GM19395 (cell line): Measurements from ENCODE around the gene FYN.

Source experiments
- ATAC-seq: cut with Tn5 transposase; IDR thresholded peaks from one replicate; pipeline ENCODE4 v1.9.1; 2021; ENCODE audit warnings: mild to moderate bottlenecking, moderate library complexity; ENCODE audit not compliant: unreplicated experiment

Gene FYN

GRCh38 chr6:111809766-111810165 lies 63.5 kb downstream of the FYN start:
- no peak for ATAC-seq

GRCh38 chr6:111809264-111809663 lies 64.0 kb downstream of the FYN start:
- no peak for ATAC-seq

GRCh38 chr6:111808493-111808892 lies 64.8 kb downstream of the FYN start:
- ATAC-seq, result no peak

GRCh38 chr6:111806561-111807497 lies 66.4 kb downstream of the FYN start:
- ATAC-seq, result no peak

- ATAC-seq, result no peak
These were observed 67.1 kb downstream of the FYN start for GRCh38 chr6:111806165-111806547.

- peak; percentile 54 for ATAC-seq
These were observed 67.6 kb downstream of the FYN start for GRCh38 chr6:111805511-111806164.

- ATAC-seq, result peak; percentile 68
These were observed 68.5 kb downstream of the FYN start for GRCh38 chr6:111804627-111805235.

GRCh38 chr6:111803804-111804203 lies 69.4 kb downstream of the FYN start:
- ATAC-seq, result no peak

- ATAC-seq, result no peak
These were observed 69.9 kb downstream of the FYN start for GRCh38 chr6:111803371-111803770.

GRCh38 chr6:111802720-111803330 lies 70.4 kb downstream of the FYN start:
- no peak for ATAC-seq

GRCh38 chr6:111802015-111802414 lies 71.2 kb downstream of the FYN start:
- no peak for ATAC-seq

GRCh38 chr6:111800821-111801220 lies 72.4 kb downstream of the FYN start:
- no peak for ATAC-seq

- no peak for ATAC-seq
These were observed 72.9 kb downstream of the FYN start for GRCh38 chr6:111800259-111800765.

- no peak for ATAC-seq
These were observed 73.5 kb downstream of the FYN start for GRCh38 chr6:111799576-111800258.

- ATAC-seq, result no peak
These were observed 74.9 kb downstream of the FYN start for GRCh38 chr6:111798281-111798725.

GRCh38 chr6:111796310-111796918 lies 76.8 kb downstream of the FYN start:
- ATAC-seq, result no peak

- no peak for ATAC-seq
These were observed 77.7 kb downstream of the FYN start for GRCh38 chr6:111795558-111795957.

GRCh38 chr6:111794727-111795452 lies 78.4 kb downstream of the FYN start:
- no peak for ATAC-seq

- no peak for ATAC-seq
These were observed 79.0 kb downstream of the FYN start for GRCh38 chr6:111794300-111794699.
